OCI-LY1 (cell line): ENCODE results near the gene PYCR2.

Experiments used
- H2AFZ ChIP-seq: fragments of 200-600 bp; sonication (generic), shearing (Covaris generic); 2 replicates; pipeline ENCODE4 v1.6.0; 2014; ENCODE audit warnings: antibody characterized with exemption, mild to moderate bottlenecking, low read length
- H3F3A ChIP-seq: fragments of 200-600 bp; sonication (generic), shearing (Covaris generic); 2 replicates; pipeline ENCODE4 v1.6.0; 2014; ENCODE audit warnings: mild to moderate bottlenecking, antibody characterized with exemption, low read length, moderate library complexity; ENCODE audit not compliant: insufficient read depth
- H3K27ac ChIP-seq: fragments of 200-600 bp; sonication (generic); 2 replicates; pipeline ENCODE4 v1.5.1; 2014; ENCODE audit warnings: low read length, mixed run types, mild to moderate bottlenecking, low read depth; ENCODE audit not compliant: poor library complexity, severe bottlenecking
- H3K27me3 ChIP-seq: fragments of 200-600 bp; sonication (generic); 2 replicates; pipeline ENCODE4 v1.6.0; 2014; ENCODE audit warnings: antibody characterized with exemption, mild to moderate bottlenecking, low read length, moderate library complexity; ENCODE audit not compliant: insufficient read depth
- H3K36me3 ChIP-seq: fragments of 200-600 bp; sonication (generic); 2 replicates; pipeline ENCODE4 v1.6.1; 2014; ENCODE audit warnings: mild to moderate bottlenecking, antibody characterized with exemption, low read length, moderate library complexity, mixed read lengths; ENCODE audit not compliant: insufficient read depth
- H3K4me1 ChIP-seq: fragments of 200-600 bp; sonication (generic); 2 replicates; pipeline ENCODE4 v1.5.1; 2014; ENCODE audit warnings: mild to moderate bottlenecking, low read length, moderate library complexity; ENCODE audit not compliant: insufficient read depth, severe bottlenecking
- H3K4me2 ChIP-seq: fragments of 200-600 bp; sonication (generic), shearing (Covaris generic); 2 replicates; pipeline ENCODE4 v1.6.1; 2014; ENCODE audit warnings: low read length
- H3K4me3 ChIP-seq: fragments of 200-600 bp; sonication (generic); 2 replicates; pipeline ENCODE4 v1.5.1; 2014; ENCODE audit warnings: low read length, low read depth, mild to moderate bottlenecking, mixed read lengths; ENCODE audit not compliant: poor library complexity, severe bottlenecking
- H3K79me2 ChIP-seq: fragments of 200-600 bp; shearing (Covaris generic); 2 replicates; pipeline ENCODE4 v1.6.1; 2016; ENCODE audit warnings: mixed run types, low read length, mixed read lengths; ENCODE audit not compliant: insufficient read depth
- H3K9ac ChIP-seq: fragments of 200-600 bp; sonication (generic), shearing (Covaris generic); 2 replicates; pipeline ENCODE4 v1.6.1; 2014; ENCODE audit warnings: mild to moderate bottlenecking, low read length, mixed read lengths
- H3K9me2 ChIP-seq: fragments of 200-600 bp; sonication (generic), shearing (Covaris generic); 2 replicates; pipeline ENCODE4 v1.6.1; 2014; ENCODE audit warnings: low read depth, mild to moderate bottlenecking, low read length, mixed read lengths
- H3K9me3 ChIP-seq: fragments of 200-600 bp; shearing (Covaris generic); 2 replicates; pipeline ENCODE4 v1.6.1; 2014; ENCODE audit warnings: low read length, mixed read lengths
- H4K20me1 ChIP-seq: fragments of 200-600 bp; sonication (generic), shearing (Covaris generic); 2 replicates; pipeline ENCODE4 v1.6.0; 2016; ENCODE audit warnings: mild to moderate bottlenecking, low read length; ENCODE audit not compliant: insufficient read depth
- EZH2 ChIP-seq: fragments of 200-600 bp; sonication (generic), shearing (Covaris generic); IDR thresholded peaks from 2 replicates; pipeline ENCODE4 v1.8.0; 2017; ENCODE audit warnings: borderline replicate concordance, mixed run types, mild to moderate bottlenecking, antibody characterized with exemption, low read length, moderate library complexity, mixed read lengths
- TF ChIP-seq, protein P1 (sequence below): fragments of 200-600 bp; sonication (generic), shearing (Covaris generic); IDR thresholded peaks from 2 replicates; pipeline ENCODE4 v1.5.1; 2017; ENCODE audit warnings: mild to moderate bottlenecking, antibody characterized with exemption, low read length, moderate library complexity, mixed read lengths

PYCR2 gene

GRCh38 chr1:225882694-225883615, 41.1 kb downstream of the PYCR2 start:
- H3K4me1 ChIP-seq = peaks cover 31% of the 10 kb centered on the region
- no peaks in the 10 kb centered on the region for H3K36me3 ChIP-seq
- H3K9me3 ChIP-seq = no peaks in the 10 kb centered on the region
- peak overlapping the region; percentile 53; the same call in 1 of the 2 replicates for H2AFZ ChIP-seq
- H3K9ac ChIP-seq = peak overlapping the region; percentile 86
- no peaks in the 10 kb centered on the region; the same call in 1 of the 2 replicates for H3K27me3 ChIP-seq
- H3K4me3 ChIP-seq = peak overlapping the region; percentile 95
- peak overlapping the region; percentile 77 for H3K4me2 ChIP-seq
- H3K9me2 ChIP-seq = no peaks in the 10 kb centered on the region
- H4K20me1 ChIP-seq = no peaks in the 10 kb centered on the region
- H3K27ac ChIP-seq = no peak overlapping the region
- no peaks in the 10 kb centered on the region for H3F3A ChIP-seq
- no peaks in the 10 kb centered on the region for H3K79me2 ChIP-seq
- TF ChIP-seq EZH2 = no peak
- TF ChIP-seq, protein P1, sequence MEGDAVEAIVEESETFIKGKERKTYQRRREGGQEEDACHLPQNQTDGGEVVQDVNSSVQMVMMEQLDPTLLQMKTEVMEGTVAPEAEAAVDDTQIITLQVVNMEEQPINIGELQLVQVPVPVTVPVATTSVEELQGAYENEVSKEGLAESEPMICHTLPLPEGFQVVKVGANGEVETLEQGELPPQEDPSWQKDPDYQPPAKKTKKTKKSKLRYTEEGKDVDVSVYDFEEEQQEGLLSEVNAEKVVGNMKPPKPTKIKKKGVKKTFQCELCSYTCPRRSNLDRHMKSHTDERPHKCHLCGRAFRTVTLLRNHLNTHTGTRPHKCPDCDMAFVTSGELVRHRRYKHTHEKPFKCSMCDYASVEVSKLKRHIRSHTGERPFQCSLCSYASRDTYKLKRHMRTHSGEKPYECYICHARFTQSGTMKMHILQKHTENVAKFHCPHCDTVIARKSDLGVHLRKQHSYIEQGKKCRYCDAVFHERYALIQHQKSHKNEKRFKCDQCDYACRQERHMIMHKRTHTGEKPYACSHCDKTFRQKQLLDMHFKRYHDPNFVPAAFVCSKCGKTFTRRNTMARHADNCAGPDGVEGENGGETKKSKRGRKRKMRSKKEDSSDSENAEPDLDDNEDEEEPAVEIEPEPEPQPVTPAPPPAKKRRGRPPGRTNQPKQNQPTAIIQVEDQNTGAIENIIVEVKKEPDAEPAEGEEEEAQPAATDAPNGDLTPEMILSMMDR = 0 out of 2 replicates have a peak, but pooled peaks have one; percentile 2

- Histone ChIP-seq H3K4me1 (peaks cover 31% of the 10 kb centered on the region), H3K9ac (peak within 1 kb of the TSS; percentile 86), H3K36me3 (no peaks in the 10 kb centered on the region), H3K4me3 (peak within 1 kb of the TSS; percentile 95), H3K9me3 (no peaks in the 10 kb centered on the region), H3K4me2 (peak within 1 kb of the TSS; percentile 77), H3K79me2 (no peaks in the 10 kb centered on the region), H3K9me2 (no peaks in the 10 kb centered on the region), H3K27me3 (no peaks in the 10 kb centered on the region; the same call in 1 of the 2 replicates), H3F3A (no peaks in the 10 kb centered on the region), H3K27ac (peak within 1 kb of the TSS; percentile 18), H4K20me1 (no peaks in the 10 kb centered on the region), H2AFZ (peak within 1 kb of the TSS; percentile 53; the same call in 1 of the 2 replicates)
- TF ChIP-seq, protein P1 = peak; percentile 17; the same call in 1 of the 2 replicates
- TF ChIP-seq EZH2 = no peak
These were observed 41.9 kb downstream of the PYCR2 start, which contains the start of gene TMEM63A for GRCh38 chr1:225881959-225882693. TSS of gene TMEM63A (minus strand) at chr1:225882380. CDS start at chr1:225877580, 4,800 bp downstream.

DNA sequence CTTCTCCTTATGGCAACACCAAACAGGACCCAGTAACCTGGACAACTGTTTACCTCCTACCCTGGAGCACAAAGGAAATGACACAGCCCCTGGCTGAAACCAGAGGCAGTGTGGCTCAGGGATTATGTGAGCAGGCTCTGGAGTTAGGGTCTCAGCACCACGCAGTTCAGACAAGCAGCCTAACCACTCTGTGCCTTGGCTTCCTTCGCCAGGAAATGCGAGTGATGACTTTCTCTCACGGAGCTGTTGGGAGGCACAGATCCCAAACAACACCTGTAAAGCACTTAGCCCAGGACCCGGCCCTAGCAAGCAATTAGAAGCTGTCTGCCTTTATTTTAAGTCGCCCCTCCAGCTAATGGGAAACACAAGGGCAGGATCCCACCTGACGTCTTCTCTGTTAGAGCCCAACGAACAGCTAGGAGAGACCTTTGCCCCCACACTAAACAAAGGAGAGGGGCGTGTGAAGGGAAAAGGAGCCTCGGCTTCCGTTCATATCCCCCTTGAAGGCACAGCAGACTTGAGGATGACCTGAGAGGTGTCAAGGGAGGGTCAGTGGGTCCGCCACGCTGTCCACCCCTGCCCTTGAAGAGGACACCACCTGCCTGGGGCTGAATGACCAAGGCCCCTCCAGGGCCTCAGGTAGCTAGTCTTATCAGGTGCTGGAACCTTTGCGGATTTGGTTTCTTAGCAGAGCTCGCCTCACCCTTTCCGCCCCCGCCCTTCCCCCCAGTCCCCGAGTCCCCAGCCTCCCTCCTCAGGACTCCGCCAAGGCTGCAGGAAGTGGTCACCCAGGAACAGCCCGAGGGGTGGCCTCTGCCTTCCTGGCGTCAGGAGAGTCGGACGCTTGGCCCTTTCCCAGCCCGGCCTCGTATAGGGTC, 42.7 kb downstream of the PYCR2 start:
- no peaks in the 10 kb centered on the region for H3F3A ChIP-seq
- H2AFZ ChIP-seq = no peak overlapping the region
- no peaks in the 10 kb centered on the region for H3K9me2 ChIP-seq
- no peaks in the 10 kb centered on the region for H3K36me3 ChIP-seq
- H3K27ac ChIP-seq = peak overlapping the region; percentile 18
- peak overlapping the region; percentile 95 for H3K4me3 ChIP-seq
- no peaks in the 10 kb centered on the region for H3K79me2 ChIP-seq
- H3K4me1 ChIP-seq = peaks cover 31% of the 10 kb centered on the region
- H3K9ac ChIP-seq = peak overlapping the region; percentile 86
- H3K4me2 ChIP-seq = peak overlapping the region; percentile 77
- TF ChIP-seq, protein P1 = no peak
- no peak for TF ChIP-seq EZH2
- H3K9me3 ChIP-seq = no peaks in the 10 kb centered on the region
- no peaks in the 10 kb centered on the region for H3K27me3 ChIP-seq
- H4K20me1 ChIP-seq = no peaks in the 10 kb centered on the region
